Trophoblast cell (in vitro differentiated cells and primary cell): ENCODE results near the gene QRSL1.

Experiments
- DNase-seq, 2 donors: peaks; one replicate each; pipeline ENCODE4 v3.0.0-alpha.2; 2016
- H2AFZ ChIP-seq: 2 replicates; pipeline ENCODE4 v1.6.1; 2013; ENCODE audit warnings: low read length, moderate library complexity, mild to moderate bottlenecking; ENCODE audit not compliant: insufficient read depth, poor library complexity
- H2AK5ac ChIP-seq: 2 replicates; pipeline ENCODE4 v1.6.1; 2013; ENCODE audit warnings: mild to moderate bottlenecking, low read length
- H2BK120ac ChIP-seq: 2 replicates; pipeline ENCODE4 v1.6.1; 2013; ENCODE audit warnings: low read length, mild to moderate bottlenecking, moderate library complexity; ENCODE audit not compliant: insufficient read depth, poor library complexity
- H2BK12ac ChIP-seq: 2 replicates; pipeline ENCODE4 v1.6.1; 2013; ENCODE audit warnings: mild to moderate bottlenecking, low read length, moderate library complexity
- H2BK5ac ChIP-seq: 2 replicates; pipeline ENCODE4 v1.6.1; 2013; ENCODE audit warnings: low read length, low read depth, moderate library complexity, mild to moderate bottlenecking; ENCODE audit not compliant: poor library complexity
- H3K14ac ChIP-seq: 2 replicates; pipeline ENCODE4 v1.6.1; 2013; ENCODE audit warnings: mild to moderate bottlenecking, low read length
- H3K18ac ChIP-seq: 2 replicates; pipeline ENCODE4 v1.6.1; 2013; ENCODE audit warnings: mild to moderate bottlenecking, low read length
- H3K23ac ChIP-seq: 2 replicates; pipeline ENCODE4 v1.6.1; 2013; ENCODE audit warnings: low read length
- H3K27ac ChIP-seq: 2 replicates; pipeline ENCODE4 v1.5.1; 2013; ENCODE audit warnings: low read depth, mild to moderate bottlenecking, inconsistent platforms, low read length, moderate library complexity
- H3K27me3 ChIP-seq: 2 replicates; pipeline ENCODE4 v1.6.1; 2013; ENCODE audit warnings: inconsistent platforms, mild to moderate bottlenecking, low read length, moderate library complexity; ENCODE audit not compliant: insufficient read depth
- H3K36me3 ChIP-seq, 2 experiments: 1 replicate in 1 of 2; 2 replicates in 1 of 2; pipeline ENCODE4 v1.6.1; 2013; ENCODE audit warnings: low read length in 2 of 2, mild to moderate bottlenecking in 2 of 2, moderate library complexity in 1 of 2; ENCODE audit not compliant: insufficient read depth in 2 of 2, control insufficient read depth in 1 of 2
- H3K4ac ChIP-seq: 2 replicates; pipeline ENCODE4 v1.6.1; 2013; ENCODE audit warnings: low read depth, mild to moderate bottlenecking, low read length, moderate library complexity
- H3K4me1 ChIP-seq, 2 experiments: 1 replicate in 1 of 2; 2 replicates in 1 of 2; pipeline ENCODE4 v1.6.1; 2013; ENCODE audit warnings: low read length in 2 of 2, mild to moderate bottlenecking in 2 of 2, moderate library complexity in 1 of 2; ENCODE audit not compliant: insufficient read depth in 2 of 2, control insufficient read depth in 1 of 2
- H3K4me2 ChIP-seq: 2 replicates; pipeline ENCODE4 v1.6.1; 2013; ENCODE audit warnings: inconsistent platforms, mild to moderate bottlenecking, low read length, moderate library complexity
- H3K4me3 ChIP-seq: 2 replicates; pipeline ENCODE4 v1.5.1; 2013; ENCODE audit warnings: mild to moderate bottlenecking, low read depth, low read length, inconsistent platforms
- H3K79me1 ChIP-seq: one replicate; pipeline ENCODE4 v1.6.1; 2013; ENCODE audit warnings: low read length
- H3K79me2 ChIP-seq: 2 replicates; pipeline ENCODE4 v1.6.1; 2013; ENCODE audit warnings: low read length, mild to moderate bottlenecking; ENCODE audit not compliant: control insufficient read depth, insufficient read depth, poor library complexity
- H3K9ac ChIP-seq: 2 replicates; pipeline ENCODE4 v1.6.1; 2013; ENCODE audit warnings: mild to moderate bottlenecking, low read length
- H3K9me3 ChIP-seq: 2 replicates; pipeline ENCODE4 v1.6.1; 2013; ENCODE audit warnings: low read depth, mild to moderate bottlenecking, control low read depth, inconsistent platforms, low read length; ENCODE audit not compliant: insufficient read depth
- H4K12ac ChIP-seq: 2 replicates; pipeline ENCODE4 v1.6.1; 2013; ENCODE audit warnings: low read depth, mild to moderate bottlenecking, low read length, moderate library complexity
- H4K8ac ChIP-seq: 2 replicates; pipeline ENCODE4 v1.6.1; 2013; ENCODE audit warnings: low read depth, mild to moderate bottlenecking, low read length, moderate library complexity
- H4K91ac ChIP-seq: one replicate; pipeline ENCODE4 v1.6.1; 2013; ENCODE audit warnings: low read depth, mild to moderate bottlenecking, low read length, moderate library complexity
- WGBS: extraction: QIAGEN DNeasy Blood & Tissue Kit; methylation state at CpG from one replicate; pipeline ENCODE4 v1.1.7; 2013; ENCODE audit warnings: missing lambda C conversion rate; ENCODE audit not compliant: insufficient read length, insufficient coverage; ENCODE audit errors: extremely low coverage; 5-methylcytosine and 5-hydroxymethylcytosine counted together

Gene QRSL1

GRCh38 chr6:106614166-106614565 is 15.2 kb upstream of the QRSL1 start:
- H2BK12ac ChIP-seq = no peak overlapping the region
- no peaks in the 10 kb centered on the region for H3K9me3 ChIP-seq
- no peak overlapping the region for H4K8ac ChIP-seq
- H2AFZ ChIP-seq = no peak overlapping the region
- no peak overlapping the region for H2AK5ac ChIP-seq
- no peaks in the 10 kb centered on the region for H3K36me3 ChIP-seq
- H3K4me1 ChIP-seq = no peaks in the 10 kb centered on the region
- no peak overlapping the region for H3K14ac ChIP-seq
- no peak for DNase-seq
- H2BK120ac ChIP-seq = no peak overlapping the region
- no peak overlapping the region for H3K4ac ChIP-seq
- H3K9ac ChIP-seq = no peak overlapping the region
- H3K27me3 ChIP-seq = no peaks in the 10 kb centered on the region
- H4K12ac ChIP-seq = no peak overlapping the region
- H3K79me1 ChIP-seq = no peaks in the 10 kb centered on the region
- H3K79me2 ChIP-seq = no peaks in the 10 kb centered on the region
- H2BK5ac ChIP-seq = no peak overlapping the region
- no peak overlapping the region for H4K91ac ChIP-seq
- no peak overlapping the region for H3K23ac ChIP-seq
- H3K18ac ChIP-seq = no peak overlapping the region
- H3K4me3 ChIP-seq = no peak overlapping the region
- no CpG with 5 or more reads among the region's 1 CpG for WGBS
- H3K27ac ChIP-seq = no peak overlapping the region
- no peak overlapping the region for H3K4me2 ChIP-seq

- Histone ChIP-seq H4K12ac (no peak overlapping the region), H2BK120ac (no peak overlapping the region), H3K27me3 (no peaks in the 10 kb centered on the region), H3K79me1 (no peaks in the 10 kb centered on the region), H4K91ac (no peak overlapping the region), H3K79me2 (no peaks in the 10 kb centered on the region), H2BK12ac (no peak overlapping the region), H3K4ac (no peak overlapping the region), H3K9me3 (no peaks in the 10 kb centered on the region), H2BK5ac (no peak overlapping the region), H3K9ac (no peak overlapping the region), H2AFZ (no peak overlapping the region), H3K36me3 (no peaks in the 10 kb centered on the region), H2AK5ac (no peak overlapping the region), H3K14ac (no peak overlapping the region), H3K4me2 (no peak overlapping the region), H3K4me3 (no peak overlapping the region), H4K8ac (no peak overlapping the region), H3K23ac (no peak overlapping the region), H3K18ac (no peak overlapping the region), H3K4me1 (no peaks in the 10 kb centered on the region), H3K27ac (no peak overlapping the region)
- DNase-seq = no peak
- no CpG with 5 or more reads among the region's 3 CpGs for WGBS
Measured at GRCh38 chr6:106614592-106615257, 14.7 kb upstream of the QRSL1 start.

GRCh38 chr6:106617302-106617701 is 12.1 kb upstream of the QRSL1 start:
- H3K4me3 ChIP-seq = no peak overlapping the region
- H3K23ac ChIP-seq = no peak overlapping the region
- no peak overlapping the region for H2AK5ac ChIP-seq
- no peak for DNase-seq
- H2BK12ac ChIP-seq = no peak overlapping the region
- H3K18ac ChIP-seq = no peak overlapping the region
- no peak overlapping the region for H2BK5ac ChIP-seq
- H3K4ac ChIP-seq = no peak overlapping the region
- H2AFZ ChIP-seq = no peak overlapping the region
- no peak overlapping the region for H2BK120ac ChIP-seq
- no peak overlapping the region for H4K12ac ChIP-seq
- H3K27me3 ChIP-seq = no peaks in the 10 kb centered on the region
- H4K91ac ChIP-seq = no peak overlapping the region
- no peaks in the 10 kb centered on the region for H3K4me1 ChIP-seq
- H3K27ac ChIP-seq = no peak overlapping the region
- no peaks in the 10 kb centered on the region for H3K9me3 ChIP-seq
- no peak overlapping the region for H3K14ac ChIP-seq
- H3K79me1 ChIP-seq = no peaks in the 10 kb centered on the region
- H3K79me2 ChIP-seq = no peaks in the 10 kb centered on the region
- no peak overlapping the region for H4K8ac ChIP-seq
- H3K9ac ChIP-seq = no peak overlapping the region
- H3K4me2 ChIP-seq = no peak overlapping the region
- H3K36me3 ChIP-seq = no peaks in the 10 kb centered on the region

GRCh38 chr6:106617857-106618256 is 11.5 kb upstream of the QRSL1 start:
- Histone ChIP-seq H2AFZ (no peak overlapping the region), H3K9me3 (peaks cover 3% of the 10 kb centered on the region), H4K12ac (no peak overlapping the region), H4K8ac (no peak overlapping the region), H2BK120ac (no peak overlapping the region), H3K23ac (no peak overlapping the region), H2AK5ac (no peak overlapping the region), H3K27me3 (no peaks in the 10 kb centered on the region), H4K91ac (no peak overlapping the region), H3K79me1 (no peaks in the 10 kb centered on the region), H3K4me3 (no peak overlapping the region), H3K4me2 (no peak overlapping the region), H3K18ac (no peak overlapping the region), H3K27ac (no peak overlapping the region), H3K36me3 (no peaks in the 10 kb centered on the region), H3K14ac (no peak overlapping the region), H2BK12ac (no peak overlapping the region), H3K9ac (no peak overlapping the region), H3K4me1 (no peaks in the 10 kb centered on the region), H3K79me2 (no peaks in the 10 kb centered on the region), H3K4ac (no peak overlapping the region), H2BK5ac (no peak overlapping the region)
- DNase-seq = no peak
- WGBS = no CpG with 5 or more reads among the region's 1 CpG
